Stimulated activated CD8-positive, alpha-beta memory T cell treated with anti-CD3 and anti-CD28 coated beads, Interleukin-15, amount 100 ng/mL, for 24 hours (primary cell): ENCODE results near the gene ZCCHC12.
A peak's percentile ranks its signal among the peaks of the same experiment; 100 is the strongest.
"Not testable (repeated sequence)": the region's sequence is repeated elsewhere in the genome, so short reads cannot be mapped to it uniquely, and the experiment has no call there.

Experiments
- DNase-seq: peaks from one replicate; pipeline ENCODE4 v3.0.0-alpha.2; 2020; ENCODE audit warnings: low read depth

The ZCCHC12 gene

GRCh38 chrX:118823263-118824172, at the start of gene ZCCHC12:
Gene ZCCHC12 (plus strand): TSS chrX:118823824. CDS start chrX:118825245, 1,421 bp downstream.
- DNase-seq: no peak

GRCh38 chrX:118779581-118779980, 44.0 kb upstream of the ZCCHC12 start:
- no peak for DNase-seq

GRCh38 chrX:118780509-118780908, 43.1 kb upstream of the ZCCHC12 start:
- DNase-seq: no peak

- no peak for DNase-seq
Observed at GRCh38 chrX:118780911-118781310, 42.7 kb upstream of the ZCCHC12 start.

- DNase-seq: no peak
Observed at GRCh38 chrX:118795528-118796280, 27.9 kb upstream of the ZCCHC12 start.

- no peak for DNase-seq
Observed at GRCh38 chrX:118802857-118803256, 20.8 kb upstream of the ZCCHC12 start.

- DNase-seq: no peak
Observed at GRCh38 chrX:118807151-118808017, 16.2 kb upstream of the ZCCHC12 start.

- not testable (repeated sequence) for DNase-seq
Observed at GRCh38 chrX:118817257-118817656, 6.4 kb upstream of the ZCCHC12 start.

- no peak for DNase-seq
Observed at GRCh38 chrX:118824173-118824730, 628 bp downstream of the ZCCHC12 start.

- DNase-seq: no peak
Observed at GRCh38 chrX:118825227-118825626, 1.6 kb downstream of the ZCCHC12 start.

GRCh38 chrX:118839334-118839958, 15.8 kb downstream of the ZCCHC12 start:
- peak; percentile 25 for DNase-seq

- DNase-seq: no peak
Observed at GRCh38 chrX:118847676-118848075, 24.1 kb downstream of the ZCCHC12 start.

GRCh38 chrX:118853596-118853995, 30.0 kb downstream of the ZCCHC12 start:
- no peak for DNase-seq

GRCh38 chrX:118855681-118856310, 32.2 kb downstream of the ZCCHC12 start:
- DNase-seq: no peak

GRCh38 chrX:118857006-118857405, 33.4 kb downstream of the ZCCHC12 start:
- DNase-seq: no peak

GRCh38 chrX:118861338-118861737, 37.7 kb downstream of the ZCCHC12 start:
- DNase-seq: no peak

GRCh38 chrX:118862091-118862490, 38.5 kb downstream of the ZCCHC12 start:
- DNase-seq: no peak

GRCh38 chrX:118862979-118863378, 39.4 kb downstream of the ZCCHC12 start:
- DNase-seq: no peak

GRCh38 chrX:118864063-118864635, 40.5 kb downstream of the ZCCHC12 start:
- no peak for DNase-seq

- no peak for DNase-seq
Observed at GRCh38 chrX:118865231-118865630, 41.6 kb downstream of the ZCCHC12 start.
